Mesenchymal stem cell (in vitro differentiated cells and primary cell): ENCODE measurements around the gene DNAL4.

Source experiments
- DNase-seq: peaks from one replicate; pipeline ENCODE4 v3.0.0-alpha.2; 2013
- H2AFZ ChIP-seq: one replicate; pipeline ENCODE4 v1.6.1; 2013; ENCODE audit warnings: low read depth, mild to moderate bottlenecking, control low read depth, inconsistent platforms, low read length, moderate library complexity
- H2AK5ac ChIP-seq: 2 replicates; pipeline ENCODE4 v1.6.1; 2013; ENCODE audit warnings: low read length, moderate library complexity, mild to moderate bottlenecking, inconsistent platforms; ENCODE audit not compliant: severe bottlenecking
- H2BK120ac ChIP-seq: one replicate; pipeline ENCODE4 v1.6.1; 2013; ENCODE audit warnings: low read depth, mild to moderate bottlenecking, inconsistent platforms, low read length, moderate library complexity
- H2BK12ac ChIP-seq, 2 experiments: one replicate each; pipeline ENCODE4 v1.6.1; 2013; ENCODE audit warnings: inconsistent platforms in 2 of 2, low read length in 2 of 2, mild to moderate bottlenecking in 2 of 2, moderate library complexity in 2 of 2, control low read depth in 1 of 2
- H2BK15ac ChIP-seq: one replicate; pipeline ENCODE4 v1.6.1; 2013; ENCODE audit warnings: mild to moderate bottlenecking, low read depth, inconsistent platforms; ENCODE audit not compliant: poor library complexity, severe bottlenecking
- H2BK5ac ChIP-seq: 2 replicates; pipeline ENCODE4 v1.6.1; 2013; ENCODE audit warnings: low read depth, mild to moderate bottlenecking, low read length, control low read depth, inconsistent platforms; ENCODE audit not compliant: poor library complexity, severe bottlenecking
- H3K14ac ChIP-seq, 2 experiments: one replicate each; pipeline ENCODE4 v1.6.1; 2013; ENCODE audit warnings: inconsistent platforms in 2 of 2, low read length in 2 of 2, control low read depth in 1 of 2, mild to moderate bottlenecking in 1 of 2, moderate library complexity in 1 of 2
- H3K18ac ChIP-seq, 2 experiments: one replicate each; pipeline ENCODE4 v1.6.1; 2013; ENCODE audit warnings: inconsistent platforms in 2 of 2, low read length in 2 of 2, control low read depth in 1 of 2, low read depth in 1 of 2, mild to moderate bottlenecking in 1 of 2
- H3K23ac ChIP-seq, 2 experiments: one replicate each; pipeline ENCODE4 v1.6.1; 2013; ENCODE audit warnings: inconsistent platforms in 2 of 2, low read length in 2 of 2, mild to moderate bottlenecking in 2 of 2, moderate library complexity in 2 of 2, control low read depth in 1 of 2
- H3K27ac ChIP-seq: 2 replicates; pipeline ENCODE4 v1.5.1; 2013; ENCODE audit warnings: mild to moderate bottlenecking, moderate library complexity, low read length, control low read depth, inconsistent platforms; ENCODE audit not compliant: poor library complexity, severe bottlenecking
- H3K27me3 ChIP-seq, 2 experiments: 2 replicates each; pipeline versions ENCODE4 v1.6.1 to v1.7.0; 2013; ENCODE audit warnings: low read length in 2 of 2, mild to moderate bottlenecking in 2 of 2, moderate library complexity in 2 of 2, control low read depth in 1 of 2, inconsistent platforms in 1 of 2; ENCODE audit not compliant: control insufficient read depth in 1 of 2, insufficient read depth in 1 of 2
- H3K36me3 ChIP-seq, 2 experiments: 2 replicates each; pipeline versions ENCODE4 v1.6.1 to v1.7.0; 2013; ENCODE audit warnings: low read length in 2 of 2, control low read depth in 1 of 2, inconsistent platforms in 1 of 2, low read depth in 1 of 2, mild to moderate bottlenecking in 1 of 2; ENCODE audit not compliant: insufficient read depth in 2 of 2, control insufficient read depth in 1 of 2
- H3K4ac ChIP-seq, 2 experiments: one replicate each; pipeline ENCODE4 v1.6.1; 2013; ENCODE audit warnings: inconsistent platforms in 2 of 2, low read length in 2 of 2, mild to moderate bottlenecking in 2 of 2, moderate library complexity in 2 of 2, control low read depth in 1 of 2, low read depth in 1 of 2
- H3K4me1 ChIP-seq: 2 replicates; pipeline ENCODE4 v1.6.1; 2013; ENCODE audit warnings: low read depth, low read length, control low read depth; ENCODE audit not compliant: control insufficient read depth, insufficient read depth
- H3K4me2 ChIP-seq: 2 replicates; pipeline ENCODE4 v1.6.1; 2013; ENCODE audit warnings: low read length, mild to moderate bottlenecking, inconsistent platforms; ENCODE audit not compliant: poor library complexity, severe bottlenecking
- H3K4me3 ChIP-seq, 2 experiments: 2 replicates each; pipeline versions ENCODE4 v1.5.1 to v1.7.0; 2013; ENCODE audit warnings: low read length in 2 of 2, mild to moderate bottlenecking in 2 of 2, control low read depth in 1 of 2, low read depth in 1 of 2; ENCODE audit not compliant: insufficient read depth in 1 of 2
- H3K79me1 ChIP-seq: replicated peaks from 2 replicates; pipeline ENCODE4 v1.6.1; 2013; ENCODE audit warnings: mild to moderate bottlenecking, control low read depth, low read length, inconsistent platforms; ENCODE audit not compliant: poor library complexity, severe bottlenecking
- H3K9ac ChIP-seq: 2 replicates; pipeline ENCODE4 v1.7.0; 2013; ENCODE audit warnings: mild to moderate bottlenecking, low read length, moderate library complexity
- H3K9me3 ChIP-seq: 2 replicates; pipeline ENCODE4 v1.7.0; 2013; ENCODE audit warnings: mild to moderate bottlenecking, low read length; ENCODE audit not compliant: control insufficient read depth
- H4K8ac ChIP-seq: one replicate; pipeline ENCODE4 v1.6.1; 2013; ENCODE audit warnings: inconsistent platforms, mild to moderate bottlenecking, low read length, moderate library complexity
- H4K91ac ChIP-seq: one replicate; pipeline ENCODE4 v1.6.1; 2013; ENCODE audit warnings: mild to moderate bottlenecking, low read length, inconsistent platforms
- WGBS: methylation state at CpG from one replicate; pipeline ENCODE4 v1.1.7; 2013; ENCODE audit warnings: mixed read lengths; 5-methylcytosine and 5-hydroxymethylcytosine counted together

Gene DNAL4

DNA sequence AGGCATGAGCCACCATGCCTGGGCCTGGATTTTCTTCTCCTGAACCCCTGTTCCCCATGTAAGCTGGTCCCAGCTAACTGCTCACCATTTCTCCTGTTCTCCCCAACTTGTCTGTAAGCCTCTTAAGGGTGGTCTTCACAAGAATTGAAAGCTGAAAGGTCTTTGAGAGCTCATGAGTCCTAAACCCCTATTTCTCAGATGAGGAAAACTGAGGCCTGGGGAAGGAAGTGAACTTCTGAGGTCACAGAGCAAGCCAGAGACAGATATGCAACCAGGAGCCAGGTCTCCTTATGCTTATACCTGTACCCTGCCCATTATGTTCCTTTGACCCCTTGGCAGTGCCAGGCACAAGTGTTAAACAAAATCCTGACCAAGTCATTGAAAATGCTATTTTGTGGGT is 33.6 kb upstream of the DNAL4 start:
- Histone ChIP-seq H3K4me3 (no peak overlapping the region), H3K9me3 (no peaks in the 10 kb centered on the region), H3K27me3 (peaks cover 6 to 7% of the 10 kb centered on the region in 2 experiments), H3K23ac (no peak overlapping the region), H2BK15ac (no peak overlapping the region), H3K36me3 (peaks cover 0 to 16% of the 10 kb centered on the region in 2 experiments), H3K27ac (no peak overlapping the region), H3K4ac (no peak overlapping the region), H2AK5ac (no peak overlapping the region), H3K79me1 (no peaks in the 10 kb centered on the region), H3K14ac (no peak overlapping the region), H4K91ac (no peak overlapping the region), H3K9ac (no peak overlapping the region), H4K8ac (no peak overlapping the region), H3K4me1 (peaks cover 24% of the 10 kb centered on the region), H2BK12ac (no peak overlapping the region), H2AFZ (no peak overlapping the region), H3K4me2 (no peak overlapping the region), H3K18ac (no peak overlapping the region), H2BK120ac (no peak overlapping the region), H2BK5ac (no peak overlapping the region)
- DNase-seq, result no peak

DNA sequence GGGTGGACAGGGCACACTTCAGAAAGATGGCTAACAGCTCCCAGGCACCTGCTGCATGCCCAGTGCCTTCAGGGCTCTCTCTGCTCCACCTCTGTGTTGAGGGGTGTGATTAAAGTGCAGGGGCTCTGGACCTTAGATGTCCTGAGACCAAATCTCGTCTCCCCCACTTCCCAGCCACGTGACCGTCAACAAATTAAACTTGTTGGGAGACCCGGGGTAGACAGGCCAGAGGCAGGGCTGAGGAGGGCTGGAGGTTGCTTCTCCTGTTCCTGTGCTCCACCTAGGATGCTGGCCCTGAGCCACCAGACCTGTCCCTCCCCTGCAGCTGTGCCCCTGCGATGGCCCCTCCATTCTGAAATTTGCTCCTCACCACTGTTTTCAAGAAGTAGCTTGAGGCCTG is 32.9 kb upstream of the DNAL4 start:
- H4K91ac ChIP-seq, result no peak overlapping the region
- H2BK15ac ChIP-seq, result no peak overlapping the region
- H3K79me1 ChIP-seq, result no peaks in the 10 kb centered on the region
- no peak overlapping the region for H2AK5ac ChIP-seq
- no peak overlapping the region for H3K23ac ChIP-seq
- no peak overlapping the region for H2AFZ ChIP-seq
- H3K4ac ChIP-seq, result no peak overlapping the region
- no peak overlapping the region for H2BK12ac ChIP-seq
- no peaks in the 10 kb centered on the region for H3K9me3 ChIP-seq
- no peak overlapping the region for H3K4me3 ChIP-seq
- H3K9ac ChIP-seq, result no peak overlapping the region
- H3K36me3 ChIP-seq, result peaks cover 0 to 16% of the 10 kb centered on the region in 2 experiments
- H3K14ac ChIP-seq, result no peak overlapping the region
- H2BK120ac ChIP-seq, result no peak overlapping the region
- no peak overlapping the region for H3K4me2 ChIP-seq
- DNase-seq, result no peak
- H3K27me3 ChIP-seq, result peaks cover 6 to 11% of the 10 kb centered on the region in 2 experiments
- no peak overlapping the region for H4K8ac ChIP-seq
- no peak overlapping the region for H3K27ac ChIP-seq
- WGBS, result 76% methylated on average over 5 of the region's 5 CpGs
- no peak overlapping the region for H3K18ac ChIP-seq
- H3K4me1 ChIP-seq, result peaks cover 18% of the 10 kb centered on the region
- H2BK5ac ChIP-seq, result no peak overlapping the region

- Histone ChIP-seq H3K23ac (no peak overlapping the region), H3K4me1 (peaks cover 14% of the 10 kb centered on the region), H3K79me1 (no peaks in the 10 kb centered on the region), H3K14ac (no peak overlapping the region), H2BK5ac (no peak overlapping the region), H3K27ac (no peak overlapping the region), H4K8ac (no peak overlapping the region), H3K36me3 (peaks cover 0 to 16% of the 10 kb centered on the region in 2 experiments), H3K9me3 (no peaks in the 10 kb centered on the region), H2BK12ac (no peak overlapping the region), H2BK15ac (no peak overlapping the region), H3K9ac (no peak overlapping the region), H4K91ac (no peak overlapping the region), H3K27me3 (peaks cover 10 to 15% of the 10 kb centered on the region in 2 experiments), H3K4me3 (no peak overlapping the region), H2AFZ (no peak overlapping the region), H3K4me2 (no peak overlapping the region), H3K18ac (no peak overlapping the region), H3K4ac (no peak overlapping the region), H2BK120ac (no peak overlapping the region), H2AK5ac (no peak overlapping the region)
- no peak for DNase-seq
- 85% methylated on average over 16 of the region's 16 CpGs for WGBS
Observed at GRCh38 chr22:38826386-38826785, 32.4 kb upstream of the DNAL4 start.

DNA sequence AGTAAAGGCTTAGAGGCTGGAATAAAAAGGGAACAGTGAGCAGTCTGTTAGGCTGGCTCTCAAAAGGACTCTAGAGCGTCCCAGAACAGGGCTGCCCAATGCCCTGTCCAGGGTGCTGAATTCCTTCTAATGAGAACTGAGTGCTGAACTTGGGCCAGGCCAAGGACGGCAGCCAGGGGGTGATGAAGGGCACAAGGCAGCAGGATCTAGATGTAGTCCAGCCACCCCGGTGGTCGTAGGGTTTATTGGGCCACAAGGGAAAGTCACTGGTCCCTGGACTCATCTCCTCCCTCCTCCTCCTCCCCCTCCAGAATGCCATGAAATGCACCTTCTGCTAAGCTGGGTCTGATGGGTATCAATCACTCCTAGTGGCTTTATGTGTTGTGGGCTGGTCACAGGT is 30.6 kb upstream of the DNAL4 start:
- Histone ChIP-seq H2AFZ (no peak overlapping the region), H3K4me2 (no peak overlapping the region), H3K4me1 (peaks cover 5% of the 10 kb centered on the region), H2BK15ac (no peak overlapping the region), H3K14ac (no peak overlapping the region), H4K8ac (no peak overlapping the region), H2BK120ac (no peak overlapping the region), H3K27me3 (peaks cover 25 to 30% of the 10 kb centered on the region in 2 experiments), H2BK12ac (no peak overlapping the region), H2BK5ac (no peak overlapping the region), H3K79me1 (no peaks in the 10 kb centered on the region), H3K4me3 (no peak overlapping the region), H3K36me3 (peaks cover 0 to 16% of the 10 kb centered on the region in 2 experiments), H2AK5ac (no peak overlapping the region), H3K27ac (no peak overlapping the region), H4K91ac (no peak overlapping the region), H3K23ac (no peak overlapping the region), H3K9me3 (no peaks in the 10 kb centered on the region), H3K9ac (no peak overlapping the region), H3K4ac (no peak overlapping the region), H3K18ac (no peak overlapping the region)
- DNase-seq, result peak; percentile 85
- WGBS, result 11% methylated on average over 2 of the region's 4 CpGs
